GM21528 (cell line): Measurements from ENCODE around the gene CDH26.
"Not testable (repeated sequence)": the region's sequence is repeated elsewhere in the genome, so short reads cannot be mapped to it uniquely, and the experiment has no call there.

Experiments used
- ATAC-seq: cut with Tn5 transposase; IDR thresholded peaks from one replicate; pipeline ENCODE4 v1.9.1; 2021; ENCODE audit warnings: mild to moderate bottlenecking, moderate library complexity; ENCODE audit not compliant: unreplicated experiment, low FRiP score

CDH26 gene

DNA sequence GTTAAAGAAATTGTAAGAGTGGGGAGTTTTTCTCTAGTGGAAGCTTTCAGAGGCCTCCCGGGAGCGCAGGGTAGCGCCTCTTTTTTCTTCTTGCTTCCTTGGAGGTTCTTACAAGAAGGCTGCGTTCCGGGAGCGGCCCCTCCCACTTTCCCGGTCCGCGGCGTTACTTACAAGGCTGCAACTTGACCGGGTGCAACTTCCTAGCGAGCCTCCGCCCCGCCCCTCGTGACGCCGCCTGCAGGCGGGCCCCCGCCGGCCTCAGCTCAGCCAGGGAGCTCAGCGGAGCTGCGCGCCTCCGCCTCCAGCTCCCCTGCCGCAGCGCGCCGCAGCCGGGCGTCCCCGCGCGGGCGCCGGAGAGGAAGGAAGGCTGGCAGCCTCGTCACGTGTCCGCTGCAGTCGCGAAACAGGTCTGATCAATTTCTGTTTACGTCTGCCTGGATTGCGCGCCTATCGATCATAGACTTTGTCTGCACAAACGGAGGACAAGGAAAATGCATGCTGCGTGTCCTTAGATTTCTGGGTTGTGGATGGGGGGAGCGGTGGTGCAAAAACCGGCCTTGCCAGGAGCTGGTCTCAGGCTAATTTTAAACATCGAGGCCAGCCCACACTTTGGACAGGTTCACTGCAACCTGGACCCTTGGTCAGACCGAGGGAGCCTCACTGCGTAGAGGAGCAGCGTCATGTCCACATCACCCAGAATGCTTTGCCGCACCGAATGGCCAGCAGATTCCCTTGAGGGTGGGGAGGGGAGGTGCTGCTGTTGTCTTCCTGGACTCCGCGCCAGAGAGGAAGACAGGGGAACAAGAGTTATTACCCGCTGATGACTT lies 17.9 kb upstream of the CDH26 start, which contains the start of the genes FAM217B and PPP1R3D:
Gene FAM217B (plus strand): TSS at position 261 of the 827 bp plus-strand sequence. CDS start 3,555 bp downstream, outside the sequence.
Gene PPP1R3D (minus strand): TSS at position 177 of the 827 bp plus-strand sequence. CDS start 374 bp downstream, outside the sequence.
- peak; percentile 95 for ATAC-seq

- ATAC-seq, result no peak
These were observed 17.3 kb upstream of the CDH26 start for GRCh38 chr20:59940956-59941294.

DNA sequence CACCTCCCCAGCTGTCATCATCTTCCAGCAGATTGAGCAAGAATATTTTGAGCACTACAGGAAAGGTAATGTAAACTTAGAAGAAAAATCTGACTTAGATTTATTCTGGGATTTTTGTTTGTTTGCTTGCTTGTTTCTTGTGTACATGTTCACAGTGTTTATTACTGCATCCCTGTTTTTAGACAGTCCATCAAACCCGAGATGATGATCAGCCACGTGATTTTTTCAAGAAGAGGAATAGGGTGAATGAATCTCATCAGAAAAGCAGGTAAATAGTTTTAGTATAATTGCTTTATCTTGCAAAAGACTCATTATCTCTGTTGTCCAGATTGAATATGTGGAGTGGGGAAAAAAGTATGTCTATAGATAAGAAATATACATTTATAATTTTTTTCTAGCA lies 16.0 kb upstream of the CDH26 start:
- no peak for ATAC-seq

GRCh38 chr20:59944726-59945125 lies 13.5 kb upstream of the CDH26 start:
- no peak for ATAC-seq

DNA sequence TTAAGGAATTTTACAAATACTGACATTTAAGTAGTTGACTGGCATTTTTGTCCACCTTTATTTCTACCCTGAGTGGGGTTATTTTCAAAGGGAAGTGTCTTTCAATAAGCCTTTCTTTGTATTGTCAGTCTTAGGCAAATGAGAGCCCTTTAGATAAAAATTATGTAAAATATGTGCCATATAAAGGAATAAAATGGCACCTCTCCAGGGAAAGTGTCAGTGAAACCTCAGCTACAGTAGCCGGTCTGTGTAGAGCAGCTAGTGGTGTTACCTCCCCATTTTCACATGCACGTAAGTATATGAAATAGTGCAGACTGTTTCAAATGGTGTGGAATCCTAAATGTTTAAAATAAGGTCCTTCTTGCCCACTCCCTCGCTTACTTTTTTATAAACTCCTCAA lies 13.0 kb upstream of the CDH26 start:
- ATAC-seq, result no peak

DNA sequence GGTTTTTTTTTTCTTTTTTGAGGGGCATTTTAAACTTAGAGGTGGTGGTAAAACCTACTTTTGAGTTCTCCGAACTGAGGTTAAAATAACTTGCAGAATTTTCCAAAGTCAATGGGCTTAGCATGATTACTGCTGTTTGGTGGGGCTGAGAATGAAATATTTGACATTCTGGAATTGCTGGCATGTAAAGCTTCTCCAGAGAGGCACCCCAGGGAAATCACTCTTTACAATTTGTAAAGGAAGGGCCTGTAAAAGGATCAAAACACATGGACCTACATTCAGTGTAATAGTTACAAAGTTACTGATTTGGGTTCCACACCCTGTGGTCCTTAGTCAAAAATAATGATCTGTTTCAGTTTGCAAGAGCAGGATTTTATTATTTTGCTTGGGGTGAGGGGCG lies 12.5 kb upstream of the CDH26 start:
- no peak for ATAC-seq

DNA sequence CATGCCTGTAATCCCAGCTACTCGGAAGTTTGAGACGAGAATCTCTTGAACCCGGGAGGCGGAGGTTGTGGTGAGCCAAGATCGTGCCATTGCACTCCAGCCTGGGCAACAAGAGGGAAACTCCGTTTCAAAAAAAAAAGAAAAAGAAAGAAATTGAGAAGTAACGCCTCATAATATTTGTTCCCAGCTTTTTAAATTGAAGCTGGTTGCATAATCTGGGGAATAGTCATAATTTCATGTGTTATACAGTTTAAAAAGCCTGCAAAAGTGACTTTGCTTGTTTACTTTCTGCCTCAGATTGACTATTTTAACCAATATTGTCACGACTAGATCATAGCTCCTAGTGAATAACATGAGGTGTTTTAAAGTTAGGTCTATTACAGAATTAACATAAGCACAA lies 10.8 kb upstream of the CDH26 start:
- ATAC-seq, result no peak

DNA sequence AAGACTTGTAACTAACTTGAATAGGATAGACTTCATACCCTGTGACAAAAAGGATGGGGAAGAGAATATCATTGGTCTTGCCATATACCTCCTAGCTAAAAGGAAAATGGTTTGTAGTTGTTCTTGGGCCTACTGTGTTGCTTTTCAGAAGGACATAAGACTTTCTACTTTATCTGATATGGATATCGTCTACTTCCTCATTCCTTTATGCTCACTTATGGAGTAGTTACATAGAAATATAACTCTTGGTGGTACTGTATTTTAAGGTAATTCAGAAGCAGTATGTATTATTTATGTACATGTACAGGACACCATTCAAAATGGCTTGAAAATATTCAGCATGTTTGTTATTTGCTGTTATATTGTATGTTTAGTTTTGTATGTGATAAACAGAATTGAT lies 10.0 kb upstream of the CDH26 start:
- ATAC-seq, result no peak

- peak; percentile 78 for ATAC-seq
These were observed 9.1 kb upstream of the CDH26 start for GRCh38 chr20:59948828-59949720.

- no peak for ATAC-seq
These were observed 8.3 kb upstream of the CDH26 start for GRCh38 chr20:59949911-59950310.

DNA sequence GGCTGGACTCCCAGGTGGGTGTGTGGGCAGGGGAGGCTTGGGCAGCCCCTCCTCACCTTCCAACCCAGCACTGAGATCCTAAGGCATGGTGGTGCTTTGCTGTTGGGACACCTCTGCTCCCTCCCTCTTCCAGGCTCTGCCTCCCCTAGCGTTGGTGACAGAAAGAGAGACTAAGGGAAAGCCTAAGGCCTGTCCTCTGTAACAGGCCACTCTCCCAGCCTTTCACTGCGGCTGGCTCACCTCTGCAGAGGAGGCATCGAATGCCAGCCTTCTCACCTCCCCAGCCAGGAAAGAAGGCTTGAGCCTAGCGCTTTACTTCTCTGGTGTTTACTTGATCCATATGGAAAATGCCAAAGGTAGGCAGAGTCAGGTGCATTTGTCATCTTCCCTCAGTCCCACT lies 3.5 kb upstream of the CDH26 start:
- no peak for ATAC-seq

DNA sequence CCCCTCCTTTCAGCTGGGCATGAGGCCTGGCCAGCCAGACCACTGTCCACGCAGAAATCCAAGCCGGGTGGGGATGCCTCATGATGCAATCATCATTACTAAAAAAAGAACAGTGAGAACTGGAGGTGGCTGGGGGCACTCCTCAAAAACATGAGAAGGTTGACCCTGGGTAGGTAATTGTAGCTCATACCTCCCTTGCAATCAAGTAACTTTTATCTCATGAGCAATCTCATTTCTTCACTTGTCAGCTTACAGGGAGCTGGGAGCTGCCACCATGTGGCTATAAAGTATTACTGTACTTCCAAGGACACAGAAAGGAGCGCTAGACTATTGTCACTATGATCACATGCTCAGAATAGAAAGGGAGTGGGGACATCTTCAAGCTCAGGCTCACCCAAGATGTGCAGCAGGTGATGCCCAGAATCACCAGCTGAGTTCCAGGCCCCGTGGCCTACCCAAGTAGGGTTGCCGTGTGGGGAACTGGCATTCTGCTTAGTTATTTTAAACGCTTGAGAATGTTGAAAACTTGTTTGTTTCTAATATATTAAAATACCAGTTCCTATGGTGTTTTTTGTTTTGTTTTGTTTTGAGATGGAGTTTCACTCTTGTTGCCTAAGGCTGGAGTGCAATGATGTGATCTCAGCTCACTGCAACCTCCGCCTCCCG lies 3.0 kb upstream of the CDH26 start:
- ATAC-seq, result no peak

- ATAC-seq, result not testable (repeated sequence)
These were observed 655 bp upstream of the CDH26 start for GRCh38 chr20:59957568-59957967.

DNA sequence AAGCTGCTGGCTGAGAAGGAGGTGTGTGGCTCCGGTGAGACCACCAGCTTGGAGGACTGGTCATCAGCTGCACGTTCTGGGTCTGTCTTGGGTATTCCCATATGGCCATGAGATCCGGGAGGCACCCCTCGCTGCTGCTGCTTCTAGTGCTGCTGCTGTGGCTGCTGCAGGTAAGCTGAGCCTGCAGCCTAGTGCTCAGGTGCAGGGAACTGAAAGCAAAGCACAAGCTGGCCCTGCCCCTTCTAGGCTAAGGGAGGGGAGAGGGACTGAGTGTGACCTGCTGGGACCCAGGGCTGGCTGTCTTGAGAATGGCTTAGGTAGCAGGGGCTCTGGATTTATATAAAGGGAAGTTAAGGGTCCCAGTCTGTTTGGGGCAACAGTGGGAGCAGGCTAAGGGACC lies 403 bp downstream of the CDH26 start:
- no peak for ATAC-seq

GRCh38 chr20:59961423-59961822 lies 3.2 kb downstream of the CDH26 start:
- ATAC-seq, result no peak

GRCh38 chr20:59962155-59962554 lies 3.9 kb downstream of the CDH26 start:
- no peak for ATAC-seq

- no peak for ATAC-seq
These were observed 8.2 kb downstream of the CDH26 start for GRCh38 chr20:59966428-59966827.

GRCh38 chr20:59971428-59971827 lies 13.2 kb downstream of the CDH26 start:
- no peak for ATAC-seq

DNA sequence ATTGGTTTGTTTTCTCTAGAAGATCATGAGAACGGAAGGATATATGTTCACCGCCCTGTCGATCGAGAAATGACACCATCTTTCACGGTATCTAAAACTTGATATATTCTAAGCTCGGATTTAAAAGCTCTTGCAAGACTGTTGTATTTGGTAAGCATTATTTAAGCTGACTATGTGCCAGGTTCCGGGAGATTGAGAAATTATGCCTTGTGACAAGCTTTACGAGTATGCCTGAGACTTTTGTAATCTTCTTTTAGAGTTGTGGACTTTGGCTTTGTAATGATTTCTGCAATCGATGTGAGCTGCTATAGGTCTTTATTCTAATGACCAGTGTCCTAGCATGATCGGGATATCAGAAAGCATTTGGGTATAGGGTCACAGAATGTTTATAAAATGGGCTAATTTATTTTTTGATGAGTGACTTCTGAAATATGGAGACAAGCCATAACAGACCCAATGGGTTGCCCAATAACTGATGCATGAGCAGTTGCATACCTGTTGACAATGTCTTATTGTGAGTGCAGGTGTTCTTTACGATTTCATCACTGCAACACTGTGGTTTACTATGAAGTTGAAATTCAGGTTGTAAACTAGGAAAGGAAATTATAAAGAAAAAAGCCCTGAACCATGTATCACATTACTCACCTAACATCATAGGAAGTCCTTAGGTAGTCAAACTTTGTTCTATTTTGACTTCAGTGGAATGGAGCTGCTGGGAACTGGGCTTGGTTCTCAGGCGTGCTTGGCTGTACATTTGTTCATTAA lies 14.0 kb downstream of the CDH26 start:
- no peak for ATAC-seq

DNA sequence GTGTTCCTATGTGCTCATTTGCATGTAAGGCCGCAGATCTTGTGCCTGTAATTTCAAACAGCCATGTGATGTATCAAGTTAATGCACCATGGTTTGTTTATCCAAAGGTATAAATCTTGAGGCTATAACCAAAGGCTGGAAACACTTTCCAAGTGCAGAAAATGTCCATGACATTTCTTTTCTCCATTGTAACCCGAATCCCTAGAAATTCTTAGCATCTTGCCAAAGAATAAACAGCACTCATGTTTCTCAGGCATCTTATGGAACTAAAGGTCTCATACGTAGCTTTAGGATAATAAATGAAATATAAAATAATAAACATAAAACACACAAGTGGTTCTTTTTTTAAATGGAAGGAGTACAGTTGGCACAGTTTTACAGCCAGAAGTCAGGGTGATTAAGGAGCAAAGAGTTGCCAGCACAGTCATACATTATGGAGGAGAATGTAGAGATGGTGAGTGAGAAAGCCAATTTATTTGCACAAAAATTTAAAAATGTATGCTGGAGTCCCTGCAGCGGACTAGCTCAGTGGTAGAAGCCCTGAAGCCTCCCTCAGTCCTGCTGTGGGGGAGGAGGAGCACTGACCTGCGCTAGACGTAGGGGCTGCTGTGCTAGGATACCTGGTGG lies 18.0 kb downstream of the CDH26 start:
- ATAC-seq, result no peak
